PC-9 (cell line): ENCODE measurements around the gene PTPN11.
"Not testable (repeated sequence)": the region's sequence is repeated elsewhere in the genome, so short reads cannot be mapped to it uniquely, and the experiment has no call there.

Source experiments
- CTCF ChIP-seq: fragments of 200-600 bp; sonication (generic); conservative IDR thresholded peaks from 2 replicates; pipeline ENCODE4 v1.6.1; 2017; ENCODE audit warnings: mixed run types, antibody characterized with exemption, mild to moderate bottlenecking, moderate library complexity
- EZH2 ChIP-seq: fragments of 200-600 bp; sonication (generic); IDR thresholded peaks from 2 replicates; pipeline ENCODE4 v1.8.0; 2017; ENCODE audit warnings: antibody characterized with exemption, low read depth

GRCh38 chr12:112407683-112408082 lies 11.1 kb upstream of the PTPN11 start:
- not testable (repeated sequence) for TF ChIP-seq EZH2, CTCF
